Ecto neural progenitor cell (in vitro differentiated cells): Measurements from ENCODE around the gene VIT.
"Not testable (repeated sequence)": the region's sequence is repeated elsewhere in the genome, so short reads cannot be mapped to it uniquely, and the experiment has no call there.

Source experiments
- DNase-seq: peaks from one replicate; pipeline ENCODE4 v3.0.0-alpha.2; 2018; ENCODE audit warnings: low spot score

Gene VIT

GRCh38 chr2:36678856-36679255 lies 17.7 kb upstream of the VIT start:
- DNase-seq = no peak

GRCh38 chr2:36680012-36680411 lies 16.5 kb upstream of the VIT start:
- no peak for DNase-seq

- no peak for DNase-seq
Observed at GRCh38 chr2:36682562-36682961, 13.9 kb upstream of the VIT start.

- DNase-seq = no peak
Observed at GRCh38 chr2:36683002-36683401, 13.5 kb upstream of the VIT start.

GRCh38 chr2:36688291-36688690 lies 8.2 kb upstream of the VIT start:
- DNase-seq = not testable (repeated sequence)

- DNase-seq = not testable (repeated sequence)
Observed at GRCh38 chr2:36689013-36689412, 7.5 kb upstream of the VIT start.

- DNase-seq = no peak
Observed at GRCh38 chr2:36692121-36692520, 4.4 kb upstream of the VIT start.

GRCh38 chr2:36693825-36694224 lies 2.7 kb upstream of the VIT start:
- DNase-seq = no peak

GRCh38 chr2:36695746-36696415 lies 626 bp upstream of the VIT start:
- DNase-seq = no peak

GRCh38 chr2:36697424-36698066 lies 1.0 kb downstream of the VIT start:
- no peak for DNase-seq

GRCh38 chr2:36698993-36699392 lies 2.5 kb downstream of the VIT start:
- no peak for DNase-seq

GRCh38 chr2:36700311-36700710 lies 3.8 kb downstream of the VIT start:
- DNase-seq = no peak

- no peak for DNase-seq
Observed at GRCh38 chr2:36701391-36701795, 4.9 kb downstream of the VIT start.

GRCh38 chr2:36701918-36702317 lies 5.4 kb downstream of the VIT start:
- no peak for DNase-seq

- no peak for DNase-seq
Observed at GRCh38 chr2:36702781-36703180, 6.3 kb downstream of the VIT start.

GRCh38 chr2:36704475-36705150 lies 8.1 kb downstream of the VIT start:
- no peak for DNase-seq

GRCh38 chr2:36705326-36706020 lies 9.0 kb downstream of the VIT start:
- DNase-seq = no peak

GRCh38 chr2:36706021-36706876 lies 9.7 kb downstream of the VIT start:
- no peak for DNase-seq

- no peak for DNase-seq
Observed at GRCh38 chr2:36707050-36707449, 10.5 kb downstream of the VIT start.

- no peak for DNase-seq
Observed at GRCh38 chr2:36708041-36708741, 11.7 kb downstream of the VIT start.

- DNase-seq = no peak
Observed at GRCh38 chr2:36710858-36711515, 14.5 kb downstream of the VIT start.
